ENCODE measurements around the gene SLC17A5.
"Not testable (repeated sequence)": the region's sequence is repeated elsewhere in the genome, so short reads cannot be mapped to it uniquely, and the experiment has no call there.

- not testable (repeated sequence) for TF ChIP-seq POLR2AphosphoS5 (IDR thresholded peaks at IDR 0.05; ENCODE audit: low read depth, low read length); TAF1 (IDR thresholded peaks at IDR 0.05; ENCODE audit: borderline replicate concordance, low read depth, low read length); POLR2A (IDR thresholded peaks at IDR 0.05; ENCODE audit: low read depth, low read length)
Measured at GRCh38 chr6:73551115-73551514, 102.7 kb downstream of the SLC17A5 start.

Measured in GM12892 (cell line).